Breast epithelium (tissue), 3 donors: ENCODE results near the gene SPEN.

ENCODE experiments used
- POLR2A ChIP-seq: fragments of 450-650 bp; IDR thresholded peaks from one replicate; pipeline ENCODE4 v1.6.1; 2016; ENCODE audit warnings: antibody characterized with exemption, mild to moderate bottlenecking, moderate library complexity
- POLR2AphosphoS5 ChIP-seq, 3 donors: sonication (generic); formaldehyde crosslinking; IDR thresholded peaks; one replicate each; pipeline ENCODE4 v1.6.1; 2017; ENCODE audit warnings: antibody characterized with exemption in 3 of 3
- TF ChIP-seq, protein P1 (sequence below), 3 donors: fragments of 450-650 bp; IDR thresholded peaks; one replicate each; pipeline ENCODE4 v1.5.1; 2016 to 2017; ENCODE audit warnings: antibody characterized with exemption in 3 of 3, mild to moderate bottlenecking in 3 of 3, moderate library complexity in 3 of 3

DNA sequence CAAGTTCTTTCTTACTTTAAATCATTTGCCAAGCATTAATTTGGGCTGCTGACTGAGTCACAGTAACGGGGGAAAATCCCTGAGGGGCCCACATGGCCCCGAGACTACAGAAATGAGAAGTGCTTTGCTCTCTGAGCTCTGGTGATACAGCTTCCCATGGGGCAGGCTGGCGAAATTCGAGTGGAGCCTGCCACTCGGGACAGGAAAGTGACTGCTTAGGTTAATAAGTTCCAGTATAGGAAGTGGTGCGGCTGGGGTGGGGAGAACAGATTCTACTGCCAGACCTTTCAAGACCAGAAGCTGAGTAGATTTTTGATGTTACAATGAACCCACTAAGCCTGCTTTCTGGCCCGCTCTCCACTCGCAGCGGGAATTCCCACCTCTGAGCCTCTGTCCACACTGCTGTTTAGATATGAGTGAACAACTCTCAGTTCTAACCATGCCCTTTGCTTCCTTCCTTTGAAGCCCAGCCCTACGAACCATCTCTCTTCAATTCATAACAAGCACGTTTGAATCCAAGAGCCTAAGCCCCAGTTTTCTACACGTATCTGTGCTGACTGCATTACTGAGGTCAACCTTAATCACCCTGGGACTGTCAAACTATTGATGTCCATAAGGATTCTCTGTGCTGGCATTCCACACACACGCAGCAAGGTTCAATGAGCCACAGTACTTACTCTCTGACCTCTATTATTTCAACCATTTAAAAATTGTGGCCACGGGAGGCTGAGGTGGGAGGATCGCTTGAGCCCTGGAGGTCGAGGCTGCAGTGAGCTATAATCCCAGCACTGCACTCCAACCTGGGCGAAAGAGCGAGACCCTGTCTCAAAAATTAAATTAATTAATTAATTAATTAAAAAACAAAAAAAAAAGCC lies 118.8 kb downstream of the SPEN start:
- TF ChIP-seq, protein P1, sequence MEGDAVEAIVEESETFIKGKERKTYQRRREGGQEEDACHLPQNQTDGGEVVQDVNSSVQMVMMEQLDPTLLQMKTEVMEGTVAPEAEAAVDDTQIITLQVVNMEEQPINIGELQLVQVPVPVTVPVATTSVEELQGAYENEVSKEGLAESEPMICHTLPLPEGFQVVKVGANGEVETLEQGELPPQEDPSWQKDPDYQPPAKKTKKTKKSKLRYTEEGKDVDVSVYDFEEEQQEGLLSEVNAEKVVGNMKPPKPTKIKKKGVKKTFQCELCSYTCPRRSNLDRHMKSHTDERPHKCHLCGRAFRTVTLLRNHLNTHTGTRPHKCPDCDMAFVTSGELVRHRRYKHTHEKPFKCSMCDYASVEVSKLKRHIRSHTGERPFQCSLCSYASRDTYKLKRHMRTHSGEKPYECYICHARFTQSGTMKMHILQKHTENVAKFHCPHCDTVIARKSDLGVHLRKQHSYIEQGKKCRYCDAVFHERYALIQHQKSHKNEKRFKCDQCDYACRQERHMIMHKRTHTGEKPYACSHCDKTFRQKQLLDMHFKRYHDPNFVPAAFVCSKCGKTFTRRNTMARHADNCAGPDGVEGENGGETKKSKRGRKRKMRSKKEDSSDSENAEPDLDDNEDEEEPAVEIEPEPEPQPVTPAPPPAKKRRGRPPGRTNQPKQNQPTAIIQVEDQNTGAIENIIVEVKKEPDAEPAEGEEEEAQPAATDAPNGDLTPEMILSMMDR (IDR thresholded peaks at IDR 0.05) = no peak
- no peak for TF ChIP-seq POLR2A
- TF ChIP-seq POLR2AphosphoS5 (IDR thresholded peaks at IDR 0.05) = no peak
